ENCODE measurements around the gene BMPR1A. TPM values are rescaled to one million over a fixed set of nuclear protein-coding genes. Genes with fewer than 3 reads are reported as not detected.
"Not testable (repeated sequence)": the region's sequence is repeated elsewhere in the genome, so short reads cannot be mapped to it uniquely, and the experiment has no call there.

The BMPR1A gene
- total RNA-seq, 1 experiment from 2014 or later, result 21.4 TPM

DNA sequence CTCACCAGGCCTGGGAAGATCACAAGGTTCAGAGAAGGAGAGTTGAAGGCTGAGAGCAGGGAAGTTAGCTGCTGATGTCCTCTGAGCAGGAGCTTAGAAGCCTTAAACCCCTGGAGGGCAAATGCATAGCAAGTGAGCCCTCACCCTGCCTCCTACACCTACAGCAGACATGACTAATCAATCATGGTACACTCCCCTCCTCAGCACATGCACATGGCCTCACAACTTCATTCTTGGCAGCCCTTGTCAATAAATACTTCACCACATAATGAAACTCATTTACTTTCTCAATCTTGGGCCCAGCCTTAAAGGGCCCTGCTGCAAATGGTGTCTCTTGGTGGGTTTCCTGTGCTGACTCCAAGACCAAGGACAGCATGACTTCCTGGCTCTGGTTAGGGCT lies 188.1 kb downstream of the BMPR1A start:
- Mint-ChIP-seq H3K9me3 (ENCODE audit: low read depth, unreplicated experiment) (no peaks in the 10 kb centered on the region), H3K4me3 (ENCODE audit: low read depth, unreplicated experiment) (no peak overlapping the region), H3K27ac (ENCODE audit: unreplicated experiment) (no peak overlapping the region), H3K27me3 (ENCODE audit: unreplicated experiment) (peaks cover 13% of the 10 kb centered on the region), H3K36me3 (ENCODE audit: insufficient read depth, unreplicated experiment) (peaks cover 2% of the 10 kb centered on the region), H3K4me1 (ENCODE audit: low read depth, unreplicated experiment) (no peaks in the 10 kb centered on the region)
- CTCF ChIA-PET, result interaction anchor here (1.0 kb wide), 1 partner anchor 16 kb away, joined by 3 read pairs; no protein-coding TSS in a partner anchor
- TF ChIP-seq, protein P1, sequence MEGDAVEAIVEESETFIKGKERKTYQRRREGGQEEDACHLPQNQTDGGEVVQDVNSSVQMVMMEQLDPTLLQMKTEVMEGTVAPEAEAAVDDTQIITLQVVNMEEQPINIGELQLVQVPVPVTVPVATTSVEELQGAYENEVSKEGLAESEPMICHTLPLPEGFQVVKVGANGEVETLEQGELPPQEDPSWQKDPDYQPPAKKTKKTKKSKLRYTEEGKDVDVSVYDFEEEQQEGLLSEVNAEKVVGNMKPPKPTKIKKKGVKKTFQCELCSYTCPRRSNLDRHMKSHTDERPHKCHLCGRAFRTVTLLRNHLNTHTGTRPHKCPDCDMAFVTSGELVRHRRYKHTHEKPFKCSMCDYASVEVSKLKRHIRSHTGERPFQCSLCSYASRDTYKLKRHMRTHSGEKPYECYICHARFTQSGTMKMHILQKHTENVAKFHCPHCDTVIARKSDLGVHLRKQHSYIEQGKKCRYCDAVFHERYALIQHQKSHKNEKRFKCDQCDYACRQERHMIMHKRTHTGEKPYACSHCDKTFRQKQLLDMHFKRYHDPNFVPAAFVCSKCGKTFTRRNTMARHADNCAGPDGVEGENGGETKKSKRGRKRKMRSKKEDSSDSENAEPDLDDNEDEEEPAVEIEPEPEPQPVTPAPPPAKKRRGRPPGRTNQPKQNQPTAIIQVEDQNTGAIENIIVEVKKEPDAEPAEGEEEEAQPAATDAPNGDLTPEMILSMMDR (IDR thresholded peaks at IDR 0.05; ENCODE audit: unreplicated experiment), result no peak
- intact Hi-C loops (cut with micrococcal nuclease; ENCODE audit: unreplicated experiment), result no loop called here
- no TSS peak for BruUV-seq (replicated peaks)
- no peak for DNase-seq

DNA sequence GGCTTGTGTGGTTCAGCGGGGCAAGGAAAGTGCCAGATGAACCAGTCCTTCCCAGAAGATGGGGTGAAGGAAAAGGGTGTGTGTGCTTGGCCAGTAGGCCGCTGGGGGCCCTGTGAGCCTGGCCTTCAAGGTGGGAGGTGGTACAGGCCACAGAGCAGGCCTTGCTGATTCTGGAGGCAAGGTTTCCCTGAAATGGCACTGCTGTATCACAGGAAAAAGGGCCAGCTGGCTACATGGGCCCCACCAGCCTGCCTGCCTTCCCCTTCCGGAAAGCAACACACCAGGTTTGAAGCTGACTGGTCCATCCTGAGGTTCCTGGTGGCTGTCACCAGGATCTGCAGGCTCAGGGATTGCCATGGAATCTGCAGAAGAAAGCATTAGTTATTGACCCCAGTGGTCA lies 188.5 kb downstream of the BMPR1A start:
- Mint-ChIP-seq H3K4me3 (ENCODE audit: low read depth, unreplicated experiment) (no peak overlapping the region), H3K27me3 (ENCODE audit: unreplicated experiment) (peaks cover 13% of the 10 kb centered on the region), H3K27ac (ENCODE audit: unreplicated experiment) (no peak overlapping the region), H3K9me3 (ENCODE audit: low read depth, unreplicated experiment) (no peaks in the 10 kb centered on the region), H3K36me3 (ENCODE audit: insufficient read depth, unreplicated experiment) (no peaks in the 10 kb centered on the region), H3K4me1 (ENCODE audit: low read depth, unreplicated experiment) (no peaks in the 10 kb centered on the region)
- TF ChIP-seq, protein P1 (IDR thresholded peaks at IDR 0.05; ENCODE audit: unreplicated experiment), result no peak
- BruUV-seq (replicated peaks), result no TSS peak
- intact Hi-C loops (cut with micrococcal nuclease; ENCODE audit: unreplicated experiment), result no loop called here
- CTCF ChIA-PET, result interaction anchor here (1.3 kb wide), 1 partner anchor 22 kb away, joined by 3 read pairs; no protein-coding TSS in a partner anchor
- DNase-seq, result no peak

GRCh38 chr10:86945361-86946212 lies 189.2 kb downstream of the BMPR1A start:
- Mint-ChIP-seq H3K36me3 (ENCODE audit: insufficient read depth, unreplicated experiment) (no peaks in the 10 kb centered on the region), H3K9me3 (ENCODE audit: low read depth, unreplicated experiment) (no peaks in the 10 kb centered on the region), H3K27me3 (ENCODE audit: unreplicated experiment) (peaks cover 13% of the 10 kb centered on the region), H3K4me1 (ENCODE audit: low read depth, unreplicated experiment) (no peaks in the 10 kb centered on the region), H3K27ac (ENCODE audit: unreplicated experiment) (no peak overlapping the region), H3K4me3 (ENCODE audit: low read depth, unreplicated experiment) (no peak overlapping the region)
- CTCF ChIA-PET, result interaction anchor here (0.6 to 1.3 kb wide), 2 partner anchors 21 to 203 kb away, joined by 3 read pairs; no protein-coding TSS in a partner anchor
- peak; percentile 28 for DNase-seq
- TF ChIP-seq, protein P1 (IDR thresholded peaks at IDR 0.05; ENCODE audit: unreplicated experiment), result no peak
- intact Hi-C loops (cut with micrococcal nuclease; ENCODE audit: unreplicated experiment), result no loop called here
- BruUV-seq (replicated peaks), result no TSS peak

- Mint-ChIP-seq H3K36me3 (ENCODE audit: insufficient read depth, unreplicated experiment) (no peaks in the 10 kb centered on the region), H3K4me1 (ENCODE audit: low read depth, unreplicated experiment) (no peaks in the 10 kb centered on the region), H3K4me3 (ENCODE audit: low read depth, unreplicated experiment) (no peak overlapping the region), H3K9me3 (ENCODE audit: low read depth, unreplicated experiment) (no peaks in the 10 kb centered on the region), H3K27ac (ENCODE audit: unreplicated experiment) (no peak overlapping the region), H3K27me3 (ENCODE audit: unreplicated experiment) (peaks cover 13% of the 10 kb centered on the region)
- intact Hi-C loops (cut with micrococcal nuclease; ENCODE audit: unreplicated experiment), result no loop called here
- TF ChIP-seq, protein P1 (IDR thresholded peaks at IDR 0.05; ENCODE audit: unreplicated experiment), result no peak
- no peak for DNase-seq
- CTCF ChIA-PET, result interaction anchor here (0.6 to 1.3 kb wide), 3 partner anchors 20 to 1126 kb away, joined by 3 read pairs; no protein-coding TSS in a partner anchor
- no TSS peak for BruUV-seq (replicated peaks)
These were observed 190.1 kb downstream of the BMPR1A start for GRCh38 chr10:86946213-86947155.

DNA sequence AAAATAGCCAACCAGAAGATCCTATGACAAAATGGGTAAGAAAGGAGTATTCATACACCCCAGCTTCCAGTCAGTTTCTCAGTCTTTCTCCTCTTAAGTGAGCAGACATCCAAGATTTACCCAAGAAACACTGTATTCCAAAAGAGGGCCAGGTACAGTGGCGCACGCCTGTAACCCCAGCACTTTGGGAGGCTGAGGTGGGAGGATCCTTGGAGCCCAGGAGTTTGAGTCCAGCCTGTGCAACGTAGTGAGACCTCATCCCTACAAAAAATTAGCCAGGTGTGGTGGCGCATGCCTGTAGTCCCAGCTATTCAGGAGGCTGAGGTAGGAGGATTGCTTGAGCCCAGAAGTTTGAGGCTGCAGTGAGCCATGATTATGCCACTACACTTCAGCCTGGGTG lies 191.4 kb downstream of the BMPR1A start:
- peaks cover 13% of the 10 kb centered on the region for H3K27me3 Mint-ChIP-seq (ENCODE audit: unreplicated experiment)

More for the DNA sequence above, 191.4 kb downstream of the BMPR1A start:
- H3K4me1 Mint-ChIP-seq (ENCODE audit: low read depth, unreplicated experiment); CTCF ChIA-PET; H3K4me3 Mint-ChIP-seq (ENCODE audit: low read depth, unreplicated experiment); H3K9me3 Mint-ChIP-seq (ENCODE audit: low read depth, unreplicated experiment); intact Hi-C loops (cut with micrococcal nuclease; ENCODE audit: unreplicated experiment); BruUV-seq (replicated peaks); DNase-seq; H3K27ac Mint-ChIP-seq (ENCODE audit: unreplicated experiment); H3K36me3 Mint-ChIP-seq (ENCODE audit: insufficient read depth, unreplicated experiment): not testable (repeated sequence)

Measured in Calu3 (cell line).